Cerebellar cortex (tissue), 1 donor: ENCODE results near the gene TRNT1.
A peak's percentile ranks its signal among the peaks of the same experiment; 100 is the strongest.

ENCODE experiments used
- DNase-seq: peaks from one replicate; pipeline ENCODE4 v3.0.0-alpha.2; 2015; ENCODE audit warnings: low spot score

The TRNT1 gene

DNA sequence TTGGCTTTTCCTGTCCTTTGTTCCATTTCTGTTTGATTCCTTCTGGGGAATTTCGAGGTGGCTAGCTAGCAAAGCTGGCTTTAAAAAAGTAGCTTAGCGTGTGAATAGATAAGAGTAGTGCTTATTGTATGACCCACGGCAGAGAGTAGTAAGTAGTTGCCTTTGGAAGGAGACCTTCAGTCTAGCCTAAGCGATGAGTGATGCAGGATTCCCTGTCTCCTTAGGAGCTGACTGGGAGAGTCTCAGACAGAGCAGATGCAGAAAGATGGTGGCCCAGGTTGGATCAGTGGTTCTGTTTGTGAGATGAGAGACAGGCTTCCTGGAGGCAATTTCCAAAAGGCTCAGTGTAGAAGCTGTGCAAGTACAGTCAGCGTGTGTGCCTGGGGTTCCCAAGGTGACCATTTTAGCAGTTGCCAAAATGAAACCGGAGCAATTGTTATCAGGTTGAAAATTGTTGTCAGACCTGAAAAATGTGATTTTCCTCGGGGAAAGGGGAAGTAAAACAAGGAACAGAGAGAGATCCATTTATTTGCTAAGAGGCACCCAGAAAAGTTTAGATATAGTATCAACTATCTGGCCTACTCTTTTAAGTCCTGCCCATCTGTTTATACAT lies 15.9 kb upstream of the TRNT1 start:
- DNase-seq = no peak

GRCh38 chr3:3113042-3113709 lies 13.6 kb upstream of the TRNT1 start:
- DNase-seq = no peak

DNA sequence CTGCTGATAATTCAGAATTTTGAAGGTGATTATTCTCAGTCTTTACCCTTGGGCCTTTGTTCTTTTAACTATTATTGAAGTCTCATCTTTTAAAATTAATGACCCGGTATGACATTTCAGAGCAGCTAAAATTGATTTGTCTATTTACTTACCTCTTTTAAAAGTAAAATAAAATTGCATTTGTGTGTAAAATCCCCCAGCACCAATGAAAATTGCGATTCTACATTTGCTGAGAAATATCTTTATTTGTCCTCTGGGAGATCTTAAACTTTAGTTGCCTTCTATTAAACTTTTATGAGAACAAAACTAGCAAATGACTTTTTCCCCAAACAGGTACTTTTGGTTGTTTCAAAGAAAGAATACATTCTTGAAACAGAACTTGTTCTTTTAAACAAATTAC lies 9.1 kb upstream of the TRNT1 start:
- no peak for DNase-seq

DNA sequence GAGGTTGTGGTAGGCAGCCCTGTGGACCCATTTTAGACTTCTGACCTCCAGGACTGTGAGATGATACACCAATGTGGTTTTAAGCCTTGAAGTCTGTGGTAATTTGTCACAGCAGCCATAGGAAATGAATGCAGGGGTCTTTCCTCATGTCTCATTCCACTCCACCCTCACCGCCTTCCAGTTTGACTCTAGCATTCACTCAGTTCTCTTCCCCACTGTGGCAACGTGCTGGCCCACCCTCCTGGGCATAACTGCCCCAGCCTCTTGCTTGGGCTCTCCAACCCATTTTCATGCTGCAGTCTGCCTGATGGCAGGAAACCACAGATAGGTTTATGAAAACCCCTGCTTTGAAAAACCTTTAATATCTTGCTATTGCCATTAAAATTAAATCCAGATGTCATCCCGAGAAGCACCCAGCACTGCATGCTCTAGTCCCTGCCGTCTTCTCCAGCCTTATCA lies 7.3 kb upstream of the TRNT1 start:
- no peak for DNase-seq

- no peak for DNase-seq
These were observed 763 bp upstream of the TRNT1 start for GRCh38 chr3:3125977-3126376.

- DNase-seq = no peak
These were observed 781 bp downstream of the TRNT1 start for GRCh38 chr3:3127432-3128010.

- DNase-seq = no peak
These were observed 2.8 kb downstream of the TRNT1 start for GRCh38 chr3:3129579-3129978.

- DNase-seq = no peak
These were observed 6.8 kb downstream of the TRNT1 start for GRCh38 chr3:3133500-3133899.

DNA sequence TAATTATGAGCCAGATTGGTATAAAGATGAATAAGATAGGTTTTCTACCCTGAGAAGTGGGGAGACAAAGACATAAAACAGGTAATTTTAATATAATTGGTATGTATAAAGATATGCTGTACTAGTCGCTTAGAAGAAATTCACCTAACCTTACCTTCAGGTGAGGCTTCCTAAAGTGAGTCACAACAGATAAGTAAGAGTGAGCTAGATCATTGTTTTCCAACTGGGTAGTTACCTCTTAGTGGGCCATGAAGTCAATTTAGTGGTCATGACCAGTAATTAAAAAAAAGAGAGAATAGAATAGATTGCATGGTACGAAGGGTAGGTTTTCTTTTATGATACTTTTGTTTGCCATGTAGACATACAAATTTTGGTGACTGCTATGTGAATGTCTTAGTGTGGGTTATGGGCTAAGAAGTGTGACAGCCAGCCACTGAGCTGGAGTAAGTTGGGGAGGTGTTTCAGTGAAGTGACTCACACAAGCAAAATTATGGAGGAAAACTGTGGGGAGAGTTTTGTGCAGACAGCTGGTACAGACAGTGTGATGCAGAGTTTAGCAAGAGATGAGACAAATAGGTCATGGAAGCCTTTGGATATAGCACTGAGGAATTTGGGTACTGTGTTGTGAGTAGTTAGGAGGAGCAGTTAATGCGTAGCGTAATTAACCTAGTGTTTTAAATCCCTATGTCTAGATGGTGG lies 8.2 kb downstream of the TRNT1 start:
- DNase-seq = no peak

DNA sequence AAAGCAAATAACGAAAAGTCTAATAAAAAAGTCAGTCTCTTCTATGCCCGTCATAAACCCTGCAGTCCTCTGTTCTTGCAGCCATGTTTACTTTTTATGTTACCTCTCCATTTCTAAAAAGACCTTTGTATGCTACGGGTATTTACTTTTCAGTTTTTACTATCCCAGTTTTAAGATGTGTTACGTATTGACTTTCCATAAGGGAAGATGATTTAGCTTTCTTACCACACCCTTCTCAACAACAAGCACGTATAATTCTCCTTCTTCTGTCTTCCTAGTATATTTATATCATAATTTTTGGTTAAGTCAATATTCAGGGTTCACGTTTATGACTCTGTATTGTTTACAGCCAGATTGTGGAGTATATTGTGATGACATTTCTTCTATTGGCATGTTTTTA lies 10.8 kb downstream of the TRNT1 start:
- DNase-seq = no peak

GRCh38 chr3:3141939-3142338 lies 15.2 kb downstream of the TRNT1 start:
- no peak for DNase-seq

- no peak for DNase-seq
These were observed 19.1 kb downstream of the TRNT1 start for GRCh38 chr3:3145831-3146230.

GRCh38 chr3:3149560-3149959 lies 22.8 kb downstream of the TRNT1 start:
- no peak for DNase-seq

DNA sequence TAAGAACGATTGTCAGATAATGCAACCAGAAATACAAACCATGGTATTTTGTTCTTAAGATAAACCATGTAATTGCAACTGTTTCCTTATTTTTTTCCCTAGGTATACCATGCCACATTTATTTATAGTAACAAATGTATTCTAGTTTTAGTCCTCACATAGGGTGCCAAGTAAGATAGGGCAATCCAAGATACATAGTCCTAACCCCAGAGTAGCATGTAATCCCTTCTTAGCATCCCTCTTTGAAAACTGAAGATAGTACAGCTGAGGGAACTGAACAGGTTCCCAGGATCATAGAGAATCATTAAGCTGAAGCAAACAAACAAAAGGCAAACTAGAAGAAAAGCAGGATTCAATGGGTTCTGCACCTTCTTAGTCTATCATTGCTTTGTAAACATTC lies 24.8 kb downstream of the TRNT1 start:
- no peak for DNase-seq

DNA sequence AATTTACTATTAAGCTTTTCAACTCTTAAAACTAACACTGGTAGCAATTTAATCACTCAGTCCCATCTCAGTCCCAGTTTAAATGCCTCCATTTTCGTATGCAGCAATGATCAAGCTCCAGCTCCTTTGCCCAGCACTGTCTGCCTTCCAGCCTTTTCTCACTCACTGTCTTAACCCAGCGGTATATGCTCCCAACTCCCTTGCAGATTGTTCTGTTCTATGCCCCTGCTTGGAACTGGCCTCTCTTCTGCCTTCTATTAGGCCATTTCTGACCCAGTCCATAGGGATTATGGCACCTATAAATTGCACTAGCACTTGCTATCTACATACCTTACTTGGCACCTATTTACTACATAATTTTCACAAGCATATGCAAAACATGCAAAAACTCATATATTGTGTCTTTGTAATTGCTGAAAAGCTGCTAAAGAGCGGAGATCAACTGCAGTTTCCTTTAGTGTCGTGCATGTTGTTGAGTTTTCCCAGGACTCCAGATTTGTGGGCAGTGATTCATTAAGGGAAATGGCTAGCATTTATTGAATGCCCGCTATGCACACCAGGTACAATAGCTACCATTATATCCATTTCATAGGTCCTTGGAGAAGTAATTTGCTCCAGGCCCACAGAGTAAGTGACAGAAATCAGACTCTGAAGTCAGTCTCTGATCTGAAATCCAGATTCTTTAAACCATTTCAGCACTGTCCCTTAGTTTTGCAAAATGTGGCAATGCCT lies 28.3 kb downstream of the TRNT1 start:
- no peak for DNase-seq

DNA sequence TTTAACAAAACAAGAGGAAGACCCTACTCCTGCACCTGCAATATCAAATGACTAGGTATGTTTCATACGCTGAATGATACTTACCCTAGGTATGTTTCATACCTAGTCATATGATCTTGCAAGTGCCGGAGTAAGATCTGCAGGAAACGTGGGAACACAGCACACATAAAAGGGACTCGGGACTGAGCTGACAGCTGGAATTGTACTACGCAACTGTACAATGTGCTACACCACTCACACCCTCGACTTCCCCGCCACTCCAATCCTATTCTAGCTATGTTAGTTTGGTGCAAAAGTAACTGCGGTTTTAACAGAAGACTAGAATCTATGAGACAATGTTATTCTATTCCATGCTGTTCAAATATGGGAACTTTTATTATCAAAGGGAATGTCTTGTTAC lies 30.7 kb downstream of the TRNT1 start:
- DNase-seq = no peak

GRCh38 chr3:3160826-3161225 lies 34.1 kb downstream of the TRNT1 start:
- no peak for DNase-seq

GRCh38 chr3:3165241-3165640 lies 38.5 kb downstream of the TRNT1 start:
- DNase-seq = no peak

GRCh38 chr3:3165650-3166049 lies 38.9 kb downstream of the TRNT1 start:
- no peak for DNase-seq

- peak; percentile 34 for DNase-seq
These were observed 44.3 kb downstream of the TRNT1 start for GRCh38 chr3:3170998-3171397.

GRCh38 chr3:3172627-3173026 lies 45.9 kb downstream of the TRNT1 start:
- no peak for DNase-seq

- no peak for DNase-seq
These were observed 51.2 kb downstream of the TRNT1 start for GRCh38 chr3:3177861-3178497.
